Measurements from ENCODE around the gene MTFR1L.

GRCh38 chr1:25872713-25873112 lies 53.0 kb downstream of the MTFR1L start:
- no peak for TF ChIP-seq CTCF (IDR thresholded peaks at IDR 0.05)
- TF ChIP-seq POLR2A (IDR thresholded peaks at IDR 0.05): no peak

All from thyroid gland (tissue), 4 donors.